Lung microvascular endothelial cell (primary cell): ENCODE measurements around the gene GAS7. TPM values are rescaled to one million over a fixed set of nuclear protein-coding genes. Genes with fewer than 3 reads are reported as not detected.

Experiments used
- DNase-seq, 2 donors: peaks; one replicate each; pipeline versions ENCODE4 v3.0.0 to v3.0.0-alpha.2; 2010; ENCODE audit warnings: low read depth in 2 of 2
- total RNA-seq: library from RNA; depleted of rRNA; stranded (reverse); fragments of >200 nt; gene quantifications from 2 replicates; pipeline ENCODE4 v1.2.1, GENCODE V29; 2014

Gene GAS7
- total RNA-seq, 1 donor from 2014 or later = 3.0 TPM

DNA sequence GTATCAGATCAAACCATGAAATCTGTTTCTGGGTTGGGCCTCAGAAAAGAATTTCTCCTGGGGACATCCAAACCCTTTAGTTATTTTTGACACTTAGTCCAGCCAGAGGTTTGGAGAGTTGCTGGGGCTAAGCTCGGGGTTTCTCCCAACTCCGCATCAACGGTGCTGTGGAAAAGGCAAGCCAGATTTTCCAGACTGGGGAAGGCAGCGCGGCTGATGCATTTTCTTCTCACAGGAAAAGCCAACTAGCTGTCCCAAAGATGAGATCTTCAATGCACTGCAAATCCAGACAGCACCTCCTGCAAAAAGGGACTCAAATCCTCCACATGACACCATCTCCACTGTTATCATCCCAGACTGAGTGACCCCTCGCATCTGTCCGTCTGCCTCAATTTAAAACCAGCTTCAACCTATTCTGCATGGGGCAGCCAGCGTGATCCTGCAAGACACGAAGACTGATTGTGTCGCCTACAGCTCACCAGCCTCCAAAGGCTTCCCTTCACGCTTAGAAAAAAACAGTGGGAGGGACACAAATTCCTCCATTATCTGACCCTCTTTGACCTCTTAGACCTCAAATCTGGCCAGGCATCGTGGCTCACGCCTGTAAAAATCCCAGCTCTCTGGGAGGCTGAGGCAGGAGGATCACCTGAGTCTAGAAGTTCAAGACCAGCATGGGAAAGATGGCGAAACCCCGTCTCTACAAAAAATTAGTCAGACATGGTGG, 62.0 kb downstream of the GAS7 start:
- DNase-seq = no peak

DNA sequence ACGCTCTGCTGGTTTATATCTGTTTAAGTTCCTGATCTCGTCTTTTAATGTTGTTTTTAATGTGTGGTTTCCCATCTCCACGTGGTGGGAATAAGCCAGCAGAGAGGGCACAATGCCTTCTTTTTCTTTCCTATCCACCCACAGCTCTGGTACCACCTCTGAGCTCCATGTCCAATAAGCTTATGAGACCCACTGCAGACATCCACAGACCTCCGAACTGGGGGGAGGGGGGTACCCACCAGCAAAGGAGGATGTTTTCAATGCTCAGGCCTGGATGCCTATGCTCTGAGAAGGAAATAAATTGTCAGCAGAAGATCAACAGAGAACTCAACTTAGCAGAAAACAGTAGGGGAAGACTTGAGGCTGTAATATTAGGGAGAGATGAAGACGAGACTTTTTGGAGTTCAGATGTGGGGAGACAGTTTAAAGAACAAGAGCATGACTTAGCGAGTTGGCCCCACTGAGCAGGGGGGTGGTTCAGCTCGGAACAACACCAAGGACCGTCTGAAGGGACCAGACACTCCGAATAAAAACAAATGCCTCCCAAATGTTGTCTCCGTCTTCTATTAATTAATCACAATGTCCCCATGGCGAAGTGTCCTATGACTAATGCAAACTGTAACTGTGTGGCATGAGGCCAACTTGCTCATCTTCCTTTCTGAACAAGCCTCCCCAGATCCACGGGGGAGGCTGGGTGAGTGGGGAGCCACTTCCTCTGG, 62.7 kb downstream of the GAS7 start:
- peak in 1 of 2 donors; percentile 66 for DNase-seq

- no peak for DNase-seq
Observed at GRCh38 chr17:10130677-10131076, 67.7 kb downstream of the GAS7 start.

GRCh38 chr17:10130263-10130662, 68.1 kb downstream of the GAS7 start:
- no peak for DNase-seq

DNA sequence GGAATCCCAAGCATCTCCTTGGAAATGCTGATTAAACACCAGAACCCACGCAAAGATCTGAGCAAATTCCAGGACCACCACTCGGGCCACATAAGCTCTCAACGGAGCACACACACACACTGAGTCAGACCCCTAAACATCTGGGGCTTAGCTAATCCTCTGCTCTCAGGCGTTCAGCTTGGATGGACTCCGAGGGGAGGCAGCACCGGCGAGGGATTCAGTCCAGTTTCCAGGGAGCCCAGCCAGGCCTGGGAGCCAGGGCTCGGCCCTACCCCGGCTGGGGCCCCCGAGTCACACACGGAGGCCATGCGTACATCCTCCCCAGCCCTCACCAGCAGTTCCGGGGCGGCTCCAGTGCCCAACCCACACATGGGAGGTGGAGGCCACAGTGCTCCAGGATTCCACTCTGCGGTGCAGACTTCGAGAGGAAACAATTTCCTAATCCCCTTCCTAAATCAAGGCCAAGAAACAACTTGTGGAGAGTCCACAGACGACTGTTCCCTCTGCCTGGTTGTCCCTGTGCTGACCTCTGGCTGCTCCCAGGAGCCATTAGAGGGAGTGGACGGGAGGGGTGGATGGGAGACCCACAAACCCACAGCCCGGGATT, 70.5 kb downstream of the GAS7 start:
- DNase-seq = peak in 1 of 2 donors; percentile 53

DNA sequence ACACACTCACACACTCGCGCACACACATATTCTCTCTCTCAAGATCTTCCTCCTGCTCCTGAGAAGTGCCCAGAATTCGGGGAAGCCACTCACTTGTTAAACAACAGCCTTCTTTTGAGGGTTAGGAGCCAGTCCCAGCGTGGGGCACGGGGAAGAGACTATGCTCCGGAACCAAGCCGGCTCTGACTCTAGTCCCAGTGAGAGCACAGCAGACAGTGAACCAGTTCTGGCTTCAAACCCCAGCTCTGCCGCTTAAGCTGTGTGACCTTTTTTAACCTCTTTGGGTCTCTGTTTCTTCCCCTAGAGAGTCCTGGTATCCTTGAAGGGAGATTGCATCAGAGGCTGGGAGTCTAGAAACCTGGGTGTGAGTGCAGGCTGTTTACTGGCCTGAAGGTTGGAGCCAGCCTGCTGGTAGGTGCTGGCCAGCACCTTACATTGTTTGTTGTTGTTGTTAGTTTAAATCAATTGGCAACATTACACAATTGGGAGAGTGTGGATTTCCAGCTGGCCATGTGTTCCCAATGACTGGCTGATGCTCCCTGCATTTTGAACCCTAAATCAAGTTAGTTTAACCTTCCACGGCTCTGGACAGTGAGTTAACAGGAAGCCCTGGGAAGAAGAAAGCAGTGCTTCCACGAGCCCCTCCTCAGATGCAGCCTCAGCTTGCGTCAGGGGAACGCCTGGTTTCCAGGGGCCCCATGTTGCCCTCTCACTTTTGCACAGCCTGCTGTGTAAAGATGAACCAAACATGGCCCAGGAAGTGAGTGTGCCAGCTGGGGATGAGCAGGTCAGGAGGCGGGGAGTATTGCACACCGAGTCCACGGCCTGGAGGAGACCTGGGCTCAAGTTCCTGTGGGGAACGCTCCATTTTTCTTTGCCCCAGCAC, 71.5 kb downstream of the GAS7 start:
- DNase-seq = no peak

- no peak for DNase-seq
Observed at GRCh38 chr17:10126276-10126615, 72.2 kb downstream of the GAS7 start.

DNA sequence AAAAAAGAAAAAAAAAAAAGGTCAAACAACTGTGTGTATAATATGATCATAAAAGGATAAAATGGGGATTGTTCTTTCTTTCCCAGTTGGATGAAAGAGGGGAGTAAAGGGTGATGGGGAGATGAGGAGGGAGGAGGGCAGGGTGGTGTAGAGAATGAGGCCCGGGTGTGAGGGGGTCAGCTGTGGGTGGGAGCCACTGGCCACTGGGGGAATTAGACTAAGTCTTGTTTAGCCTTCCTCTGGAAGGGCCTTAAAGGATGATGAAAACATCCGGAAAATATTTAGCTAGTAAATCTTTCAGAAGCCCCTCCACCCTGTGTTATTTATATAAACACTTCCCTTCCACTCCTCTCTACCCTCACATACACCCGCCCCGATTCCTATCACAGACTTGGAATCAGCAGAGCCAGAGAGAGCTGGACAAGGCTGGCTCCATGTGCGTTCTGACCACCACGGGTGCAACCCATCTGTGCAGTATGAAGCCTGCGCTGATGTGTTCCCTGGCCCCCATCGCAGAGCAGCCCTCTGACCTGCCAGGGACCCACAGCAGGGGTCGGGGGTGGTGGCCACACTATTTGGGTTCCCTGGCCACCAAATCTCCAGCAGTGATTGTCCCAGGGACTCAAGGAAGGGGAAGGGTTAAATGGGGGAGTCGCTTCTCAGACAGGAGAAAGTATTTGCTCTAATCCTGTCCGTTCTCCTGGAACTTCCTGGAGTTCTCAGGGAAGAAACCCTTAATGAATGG, 72.7 kb downstream of the GAS7 start:
- DNase-seq = no peak

GRCh38 chr17:10123093-10123492, 75.3 kb downstream of the GAS7 start:
- no peak for DNase-seq

GRCh38 chr17:10121971-10122707, 76.3 kb downstream of the GAS7 start:
- no peak for DNase-seq

GRCh38 chr17:10120749-10121148, 77.7 kb downstream of the GAS7 start:
- DNase-seq = no peak

GRCh38 chr17:10120109-10120485, 78.3 kb downstream of the GAS7 start:
- no peak for DNase-seq

DNA sequence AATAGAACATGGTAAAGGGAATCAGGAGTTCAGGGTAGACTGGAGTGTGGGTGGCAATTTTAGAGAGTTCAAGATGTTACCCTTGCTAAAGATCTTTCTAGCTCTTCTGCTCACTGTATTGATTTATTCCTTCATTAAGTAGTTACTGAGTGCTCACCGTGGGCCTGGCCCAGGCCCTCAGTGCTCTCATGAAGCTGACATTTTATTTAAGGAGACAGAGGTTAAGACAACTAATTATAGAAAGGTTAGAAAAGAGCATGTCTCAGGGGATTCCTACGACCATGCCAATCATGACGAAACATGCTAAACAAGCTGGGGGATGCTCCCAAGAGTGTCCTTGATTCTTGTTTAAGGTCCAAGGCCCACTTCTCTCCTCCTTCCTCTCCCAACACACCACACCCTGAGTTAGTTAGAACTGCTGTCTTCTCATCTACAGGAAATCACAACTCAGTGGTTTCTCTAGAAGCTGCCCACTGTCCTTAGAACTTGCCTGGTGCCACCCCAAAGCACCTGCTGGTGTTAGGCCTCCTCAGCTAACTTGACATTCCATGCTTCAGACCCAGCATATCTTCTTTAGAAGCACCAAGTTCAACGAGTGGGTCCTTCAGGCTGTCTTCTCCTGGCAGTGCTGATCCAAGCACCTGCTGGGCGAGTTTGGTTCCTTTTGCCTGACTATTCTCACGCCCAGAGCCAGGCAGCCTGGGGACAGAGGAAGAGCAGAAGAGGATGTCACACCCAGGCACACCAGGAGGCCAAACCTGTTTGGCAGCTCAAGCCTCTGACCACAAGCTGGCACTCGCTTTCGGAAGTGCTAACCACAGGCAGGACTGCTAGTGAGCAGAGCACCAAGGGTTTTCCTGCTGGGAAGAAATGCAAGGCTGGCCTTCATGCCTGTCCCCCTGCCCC, 79.0 kb downstream of the GAS7 start:
- peak in 1 of 2 donors; percentile 52 for DNase-seq

DNA sequence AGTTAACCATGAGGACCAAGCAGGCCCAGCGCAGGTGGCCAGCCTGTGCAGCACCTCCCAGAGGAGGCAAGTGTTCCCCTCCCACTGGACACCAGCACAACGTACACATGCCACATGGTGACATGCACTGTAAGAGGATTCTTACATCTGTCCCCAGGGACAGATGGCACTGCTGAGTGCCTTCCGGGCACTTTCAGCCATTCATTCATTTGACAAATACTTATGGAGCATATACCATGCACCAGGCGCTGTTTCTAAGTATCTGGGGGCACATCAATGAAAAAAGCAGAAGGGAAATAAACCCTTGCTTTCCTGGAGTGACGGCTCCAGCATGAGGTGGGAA, 79.6 kb downstream of the GAS7 start:
- DNase-seq = no peak

DNA sequence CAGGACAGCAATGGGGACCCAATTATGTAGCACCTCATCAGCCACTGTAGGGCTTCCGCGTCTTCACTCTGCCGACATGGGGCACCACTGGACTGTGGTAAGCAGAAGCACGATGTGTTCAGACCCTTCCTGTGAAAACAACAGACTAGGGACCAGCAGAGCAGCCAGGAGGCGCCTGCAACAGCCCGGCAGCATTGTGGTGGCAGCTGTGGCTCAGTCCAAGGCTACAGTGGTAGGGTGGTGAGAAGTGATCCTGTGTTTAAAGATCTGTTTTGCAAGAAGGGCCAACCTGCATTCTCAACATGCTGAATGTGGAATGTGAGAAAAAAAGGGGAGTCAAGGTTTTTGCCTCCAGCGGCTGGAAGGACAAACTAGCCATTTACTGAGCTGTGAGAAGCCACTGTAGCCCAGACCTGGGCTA, 80.8 kb downstream of the GAS7 start:
- peak in 1 of 2 donors; percentile 76 for DNase-seq

DNA sequence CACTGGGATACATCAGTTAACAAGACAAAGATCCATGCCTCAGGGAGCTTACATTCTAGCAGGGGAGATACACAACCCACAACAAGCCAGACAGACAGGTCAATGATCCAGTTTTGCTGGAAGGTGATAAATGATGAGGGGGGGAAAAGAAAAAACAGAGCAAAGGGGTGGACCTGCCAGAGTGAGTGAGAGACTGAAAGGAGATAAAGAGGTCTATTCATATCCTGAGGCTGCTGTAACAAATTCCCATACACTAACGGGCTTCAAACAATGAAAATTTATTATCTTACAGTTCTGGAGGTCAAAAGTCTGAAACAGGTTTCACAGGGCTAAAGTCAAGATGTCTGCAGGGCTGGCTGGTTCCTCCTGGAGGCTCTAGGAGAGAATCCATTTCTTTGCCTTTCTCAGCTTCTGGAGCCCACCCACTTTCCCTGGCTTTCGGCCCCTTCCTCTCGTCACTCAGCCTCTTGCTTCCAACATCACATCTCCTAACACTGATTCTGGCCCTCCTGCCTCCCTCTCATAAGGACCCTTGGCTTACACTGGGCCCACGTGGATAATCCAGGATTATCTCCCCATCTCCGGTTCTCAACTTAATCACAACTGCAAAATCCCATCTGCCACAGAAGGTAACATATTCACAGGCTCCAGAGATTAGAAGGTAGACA, 81.5 kb downstream of the GAS7 start:
- no peak for DNase-seq

GRCh38 chr17:10116267-10116666, 82.1 kb downstream of the GAS7 start:
- DNase-seq = no peak

- DNase-seq = no peak
Observed at GRCh38 chr17:10115536-10115932, 82.9 kb downstream of the GAS7 start.
